NCI-H1105 (cell line): ENCODE measurements around the gene HNRNPC.

Experiments
- DNase-seq: peaks from one replicate; lab custom pipeline; 2025; lab: John Stamatoyannopoulos, UW

Gene HNRNPC

DNA sequence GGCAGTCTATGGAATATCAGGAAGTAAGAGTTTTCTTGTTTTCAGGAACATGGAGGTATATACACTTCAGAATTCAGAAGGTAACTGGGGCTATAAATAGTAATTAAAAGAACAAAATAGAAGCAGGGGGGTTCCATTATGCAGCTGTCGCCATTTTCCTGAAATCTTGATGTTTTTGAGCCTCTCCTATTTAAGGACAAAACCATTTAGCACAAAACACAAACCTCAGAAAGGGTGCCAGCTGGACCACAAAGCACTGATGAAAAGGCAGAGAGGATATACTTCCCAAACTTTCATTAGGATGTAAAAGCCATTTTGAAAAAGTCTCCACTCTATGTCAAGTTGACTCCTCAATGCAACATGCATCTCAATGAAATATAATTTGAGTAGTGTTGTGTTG is 59.2 kb downstream of the HNRNPC start:
- DNase-seq, result no peak

- no peak for DNase-seq
These were observed 60.1 kb downstream of the HNRNPC start for GRCh38 chr14:21209185-21209584.

GRCh38 chr14:21208554-21208953 is 60.7 kb downstream of the HNRNPC start:
- DNase-seq, result no peak

DNA sequence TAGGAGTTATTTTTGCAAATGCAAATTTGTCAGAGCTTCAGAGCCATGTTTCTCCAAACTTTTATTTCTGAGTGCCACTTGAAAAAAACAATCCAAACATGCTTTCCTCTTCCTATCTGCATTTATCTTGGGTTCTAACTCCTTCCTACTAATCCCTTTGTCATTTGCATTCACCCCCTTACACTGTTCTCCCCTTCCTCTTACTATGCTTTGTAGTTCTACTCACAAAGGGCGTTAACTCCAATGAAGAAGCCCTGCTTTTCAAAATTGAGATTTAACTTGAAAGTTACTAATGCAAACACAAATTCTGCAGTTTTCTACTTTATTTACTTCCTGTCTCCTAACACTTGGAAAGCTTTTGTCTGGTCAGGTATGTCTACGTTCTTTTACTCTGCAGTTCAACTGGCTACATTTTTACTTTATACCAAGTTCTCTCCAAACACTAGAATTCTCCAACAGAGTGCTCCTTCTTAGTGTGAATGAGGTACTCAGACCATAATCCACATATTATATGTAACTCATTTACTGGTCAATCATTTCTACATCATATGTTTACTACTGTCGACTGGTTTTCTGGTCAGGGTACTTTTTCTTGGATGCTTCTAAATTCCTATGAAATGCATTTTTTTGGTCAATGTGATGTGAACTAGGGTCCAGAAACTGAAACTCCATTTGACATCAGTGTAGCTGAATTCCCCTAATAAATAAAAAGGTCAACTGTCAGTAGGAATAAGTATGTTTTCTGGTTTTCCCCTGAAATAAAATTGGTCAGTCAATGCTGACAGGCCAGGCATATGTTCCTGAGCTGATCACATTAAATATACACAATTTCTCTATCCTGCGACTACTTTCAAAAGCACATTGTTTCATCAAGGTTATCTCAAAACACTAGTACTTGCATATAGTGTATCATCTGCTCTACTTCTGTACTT is 62.2 kb downstream of the HNRNPC start:
- no peak for DNase-seq

GRCh38 chr14:21205678-21206581 is 63.3 kb downstream of the HNRNPC start:
- no peak for DNase-seq

DNA sequence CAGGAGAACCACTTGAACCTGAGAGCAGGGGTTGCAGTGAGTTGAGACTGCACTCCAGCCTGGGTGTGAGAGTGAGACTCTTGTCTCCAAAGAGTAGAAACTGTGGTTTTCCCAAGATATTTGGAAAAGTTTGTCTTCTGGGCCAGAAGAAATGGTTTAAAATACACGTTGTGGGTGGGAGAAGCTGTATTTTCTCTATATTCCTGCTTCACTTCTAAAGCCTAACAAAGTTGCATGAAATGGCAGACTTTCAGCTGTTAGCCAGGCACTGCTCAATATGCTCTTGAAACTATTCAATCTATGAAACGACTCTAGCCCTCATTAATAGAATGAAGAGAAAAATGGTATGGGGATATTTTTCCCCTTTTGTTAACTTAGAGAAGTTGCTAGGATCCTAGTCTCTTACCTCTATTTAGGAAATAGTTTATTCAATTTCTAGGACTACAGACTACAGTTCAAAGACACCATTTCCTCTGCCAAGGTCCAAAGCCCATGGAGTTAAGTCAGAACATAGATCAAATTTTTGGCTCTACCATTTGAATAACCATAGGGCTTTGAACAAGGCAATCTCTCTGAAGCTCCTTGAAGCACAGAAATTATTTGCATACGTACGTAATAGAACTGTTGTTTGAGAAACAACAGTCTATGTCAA is 64.1 kb downstream of the HNRNPC start:
- no peak for DNase-seq

DNA sequence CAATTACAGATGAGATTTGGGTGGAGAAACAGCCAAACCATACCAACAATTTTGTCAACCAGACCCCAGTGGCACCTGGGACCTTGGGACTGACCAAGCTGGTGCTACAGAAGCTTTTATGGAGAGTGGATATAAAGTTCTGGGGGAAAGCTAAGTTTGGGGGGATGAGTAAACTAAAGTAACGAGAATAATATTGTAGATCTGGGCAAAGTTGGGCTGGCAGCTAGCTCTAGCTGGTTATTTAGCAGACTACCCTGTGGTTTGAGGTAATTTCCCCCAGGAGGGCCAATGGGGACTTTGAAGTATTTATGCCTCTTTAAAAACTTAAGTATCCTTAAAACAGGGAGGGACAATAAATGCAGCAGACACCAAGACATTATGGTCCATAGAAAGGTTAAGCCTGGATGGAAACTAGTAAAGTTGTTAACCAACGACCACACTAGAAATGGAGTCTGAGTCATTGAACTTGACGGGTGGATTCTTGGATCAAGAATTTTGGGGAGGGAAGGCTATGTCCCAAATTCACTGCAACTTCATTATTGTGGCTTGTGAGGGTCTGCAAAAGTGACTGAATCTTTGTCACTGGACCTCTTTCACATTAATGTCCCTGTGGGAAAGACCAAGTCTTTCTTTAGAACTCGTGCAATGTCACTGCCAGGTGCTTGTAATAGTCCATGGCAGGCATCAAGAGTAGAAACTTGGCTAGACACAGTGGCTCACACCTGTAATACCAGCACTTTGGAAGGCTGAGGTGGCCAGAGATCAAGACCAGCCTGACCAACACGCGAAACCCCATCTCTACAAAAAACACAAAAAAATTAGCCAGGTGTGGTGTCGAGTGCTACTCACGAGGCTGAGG is 64.8 kb downstream of the HNRNPC start:
- no peak for DNase-seq

DNA sequence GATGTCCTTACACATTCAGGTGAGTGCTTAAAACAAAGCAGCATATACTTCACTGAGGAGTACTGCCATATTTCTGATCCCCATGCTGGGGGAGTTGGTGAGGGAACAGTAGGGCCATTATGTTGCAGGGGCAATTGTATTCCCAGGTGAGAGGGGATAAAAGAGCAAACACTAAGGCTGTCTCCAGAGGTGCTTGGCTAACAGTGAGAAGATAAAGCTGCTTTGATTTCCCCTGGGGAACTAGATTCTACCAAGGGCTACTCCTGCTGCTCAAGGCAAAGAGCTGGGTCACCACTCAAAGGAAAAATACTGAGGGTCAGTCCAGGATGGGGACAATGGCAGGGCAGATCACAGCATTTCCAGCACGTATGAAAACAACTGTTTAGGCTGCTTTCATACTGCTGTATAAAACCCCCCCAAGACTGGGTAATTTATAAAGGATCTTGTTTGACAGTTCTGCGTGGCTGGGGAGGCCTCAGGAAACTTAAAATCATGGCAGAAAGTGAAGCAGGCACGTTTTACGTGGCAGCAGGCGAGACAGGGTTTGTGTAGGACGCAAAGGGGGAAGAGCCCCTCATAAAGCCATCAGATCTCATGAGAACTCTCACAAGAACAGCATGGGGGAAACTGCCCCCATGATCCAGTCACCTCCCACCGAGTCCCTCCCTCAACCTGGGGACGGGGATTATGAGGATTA is 65.6 kb downstream of the HNRNPC start:
- DNase-seq, result no peak

DNA sequence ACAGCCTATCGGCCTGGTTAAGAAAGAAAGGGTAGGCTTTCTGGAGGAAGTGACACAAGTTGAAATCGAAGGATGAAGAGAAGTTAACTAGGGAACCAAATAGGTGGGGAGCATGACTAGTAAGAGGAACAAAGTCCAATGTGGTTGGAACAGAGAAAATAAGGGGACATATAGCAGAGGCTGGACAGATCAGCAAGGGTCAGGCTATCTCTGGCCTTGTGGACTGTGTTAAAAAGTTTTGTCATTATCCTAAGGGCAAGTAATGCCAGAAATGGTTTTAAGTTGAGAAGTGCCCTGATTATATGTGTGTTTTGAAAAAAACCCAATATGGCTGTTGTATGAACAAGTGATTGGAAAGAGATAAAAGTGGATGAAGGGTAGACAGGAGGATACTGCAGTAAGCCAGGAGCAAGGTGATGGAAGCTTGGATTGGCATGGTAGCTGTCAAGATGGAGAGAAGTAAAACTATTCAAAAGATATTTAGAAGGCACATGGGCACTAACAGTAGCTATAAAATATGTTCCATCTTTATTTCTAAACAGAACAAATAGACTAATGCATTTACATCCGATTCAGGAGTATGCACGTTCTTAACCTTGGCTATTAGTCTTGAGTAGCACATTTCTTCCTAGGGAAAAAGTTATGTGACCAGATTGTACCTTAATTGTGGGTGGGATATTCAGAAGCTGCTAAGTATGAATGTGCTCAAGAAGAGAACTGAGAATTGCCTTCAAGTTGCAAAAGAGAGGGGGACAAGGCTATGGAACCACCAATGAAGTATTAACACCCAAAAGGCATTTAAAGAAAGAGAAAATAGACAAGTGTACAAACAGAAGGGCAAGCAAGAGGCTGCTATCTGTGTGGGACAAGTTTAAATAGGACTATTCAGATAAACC is 66.5 kb downstream of the HNRNPC start:
- DNase-seq, result no peak

DNA sequence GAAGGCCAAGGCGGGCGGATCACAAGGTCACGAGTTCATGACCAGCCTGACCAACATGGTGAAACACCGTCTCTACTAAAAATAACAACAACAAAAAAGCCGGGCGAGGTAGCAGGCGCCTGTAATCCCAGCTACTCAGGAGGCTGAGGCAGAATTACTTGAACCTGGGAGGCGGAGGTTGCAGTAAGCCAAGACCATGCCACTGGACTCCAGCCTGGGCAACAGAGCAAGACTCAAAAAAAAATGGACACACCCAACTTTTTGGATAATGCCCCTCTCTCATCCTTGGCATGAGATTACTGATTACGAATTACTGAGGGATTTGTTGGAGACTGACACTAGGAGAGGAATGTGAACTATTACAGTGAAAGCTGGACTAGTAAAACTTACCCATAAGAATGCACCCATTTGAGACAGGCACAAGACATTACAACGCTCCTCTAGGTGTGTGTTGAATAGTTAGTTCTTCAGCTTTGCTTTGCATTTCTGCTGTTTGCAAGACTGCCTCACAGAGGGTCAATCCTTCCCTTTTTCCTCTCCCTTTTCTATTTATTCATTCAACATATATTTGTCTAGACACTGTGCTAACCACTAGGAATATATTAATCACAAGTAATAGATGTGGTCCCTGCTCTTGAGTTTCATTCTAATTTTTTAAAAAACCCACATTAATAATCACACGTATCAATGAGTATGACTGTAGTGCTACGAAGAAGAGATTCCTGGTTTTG is 67.3 kb downstream of the HNRNPC start:
- DNase-seq, result no peak

DNA sequence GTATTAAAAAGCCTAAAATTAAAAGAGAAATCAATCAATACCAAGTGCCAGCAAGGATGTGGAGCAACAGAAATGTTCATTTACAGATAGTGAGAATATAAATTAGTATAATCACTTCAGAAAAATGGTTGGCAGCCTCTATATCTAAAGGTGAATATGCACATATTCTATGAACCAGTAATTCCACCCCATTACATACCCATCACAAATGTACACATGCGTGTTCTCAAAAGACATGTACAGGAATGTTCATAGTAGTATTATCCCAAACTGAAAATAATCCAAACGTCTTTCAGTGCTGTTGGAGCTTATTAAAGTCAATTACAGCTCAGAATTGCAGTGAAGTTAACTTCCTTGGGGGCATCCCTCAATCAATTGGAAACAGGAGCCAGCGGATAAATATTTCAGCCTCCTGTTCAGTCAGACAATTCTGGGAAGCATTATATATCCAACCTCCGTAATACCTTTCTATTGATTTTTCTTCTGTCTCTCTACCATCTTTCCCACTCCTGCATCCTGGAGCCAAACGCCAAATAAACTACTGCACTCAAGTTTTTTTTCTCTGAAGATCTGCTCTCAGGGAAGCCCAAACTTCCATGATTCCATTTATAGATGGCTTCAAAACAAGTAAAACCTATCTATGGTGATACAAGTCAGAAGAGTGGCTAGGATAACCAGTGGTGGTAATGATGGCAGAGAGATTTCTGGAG is 68.3 kb downstream of the HNRNPC start:
- DNase-seq, result no peak

DNA sequence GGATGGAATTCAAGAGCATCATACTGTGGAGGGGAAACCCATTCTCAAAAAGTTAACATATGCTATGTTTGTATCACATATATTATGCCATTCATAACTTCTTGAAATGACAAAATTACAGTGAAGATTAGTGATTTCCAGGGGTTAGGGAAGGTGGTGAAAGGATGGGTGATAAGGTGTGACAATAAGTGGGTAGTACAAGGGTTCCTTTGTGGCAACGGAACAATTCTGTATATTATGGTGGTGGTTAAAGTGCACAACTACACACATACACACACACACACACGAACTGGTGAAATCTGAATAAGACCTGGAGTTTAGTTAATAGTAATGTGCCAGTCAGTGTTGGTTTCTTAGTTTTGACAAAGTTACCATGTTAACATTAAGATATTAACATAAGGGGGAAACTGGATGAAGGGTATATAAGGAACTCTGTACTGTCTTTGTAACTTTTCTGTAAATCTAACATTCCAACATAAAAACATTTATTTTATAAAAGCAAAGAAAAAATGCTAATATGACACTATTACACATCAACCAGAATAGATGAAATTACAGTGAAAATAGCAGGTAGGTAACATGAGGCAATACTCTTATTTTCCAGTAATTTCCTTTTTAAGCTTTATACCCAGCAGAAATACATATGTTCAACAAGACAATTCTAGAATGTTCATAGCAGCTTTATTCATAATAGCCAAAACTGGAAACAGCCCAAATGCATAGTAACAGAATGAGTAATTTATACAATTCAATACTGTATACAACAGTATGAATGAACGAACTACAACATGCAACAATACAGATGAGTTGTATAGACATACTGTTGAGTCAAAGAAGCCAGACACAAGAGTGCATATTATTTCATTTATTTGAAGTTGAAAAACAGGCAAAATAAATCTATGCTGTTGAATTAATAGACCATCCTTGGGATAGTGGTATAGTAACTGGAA is 69.4 kb downstream of the HNRNPC start:
- no peak for DNase-seq

GRCh38 chr14:21197418-21198205 is 71.6 kb downstream of the HNRNPC start:
- no peak for DNase-seq

- DNase-seq, result no peak
These were observed 74.6 kb downstream of the HNRNPC start for GRCh38 chr14:21194597-21194996.

DNA sequence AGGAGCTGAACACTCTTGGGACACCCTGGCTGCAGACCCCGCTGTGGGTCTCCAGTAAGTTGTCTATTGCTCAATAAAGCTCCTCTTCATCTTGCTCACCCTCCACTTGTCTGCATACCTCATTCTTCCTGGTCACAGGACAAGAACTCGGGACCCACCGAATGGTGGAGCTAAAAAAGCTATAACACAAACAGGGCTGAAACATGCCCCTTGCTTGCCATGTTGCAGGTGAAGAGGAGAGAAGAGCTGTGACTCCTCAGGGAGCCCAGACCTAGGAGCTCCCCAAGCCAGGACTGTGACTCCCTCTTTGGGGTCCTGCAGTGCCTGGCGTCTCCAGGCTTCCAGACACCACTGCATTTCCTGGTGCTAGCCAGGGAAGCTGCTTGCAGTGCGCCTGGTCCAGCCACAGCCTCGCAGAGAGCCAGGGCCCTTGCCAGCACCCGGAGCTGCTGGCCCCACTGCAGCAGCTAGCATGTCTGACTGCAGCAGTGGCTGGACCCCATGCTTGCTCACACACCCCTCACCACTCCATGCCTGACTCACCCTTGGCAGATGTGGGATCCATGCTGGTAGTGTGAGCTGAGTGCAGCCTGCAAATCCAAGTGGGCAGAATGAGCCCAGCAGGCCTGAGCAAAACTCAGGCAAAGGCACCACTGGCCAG is 76.2 kb downstream of the HNRNPC start:
- DNase-seq, result no peak

DNA sequence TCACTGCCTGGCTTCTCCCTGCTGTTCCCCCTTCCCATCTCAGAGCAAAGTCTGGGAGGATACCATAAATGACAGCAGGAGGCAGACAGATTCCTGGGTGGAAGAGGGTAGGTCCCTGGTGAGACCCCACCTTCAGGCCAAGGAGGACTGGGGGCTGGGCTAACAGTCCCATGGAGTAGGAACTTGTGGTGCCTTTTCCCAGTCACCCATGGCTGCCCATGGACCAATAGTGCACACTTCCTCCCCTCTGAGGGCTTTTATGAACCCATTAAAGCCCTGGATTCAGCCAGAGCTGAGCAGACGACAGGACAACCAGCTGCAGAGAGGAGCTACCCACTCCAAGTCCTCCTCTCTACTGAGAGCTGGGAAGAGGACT is 76.8 kb downstream of the HNRNPC start:
- no peak for DNase-seq
